ENCODE results near the gene AICDA.

DNA sequence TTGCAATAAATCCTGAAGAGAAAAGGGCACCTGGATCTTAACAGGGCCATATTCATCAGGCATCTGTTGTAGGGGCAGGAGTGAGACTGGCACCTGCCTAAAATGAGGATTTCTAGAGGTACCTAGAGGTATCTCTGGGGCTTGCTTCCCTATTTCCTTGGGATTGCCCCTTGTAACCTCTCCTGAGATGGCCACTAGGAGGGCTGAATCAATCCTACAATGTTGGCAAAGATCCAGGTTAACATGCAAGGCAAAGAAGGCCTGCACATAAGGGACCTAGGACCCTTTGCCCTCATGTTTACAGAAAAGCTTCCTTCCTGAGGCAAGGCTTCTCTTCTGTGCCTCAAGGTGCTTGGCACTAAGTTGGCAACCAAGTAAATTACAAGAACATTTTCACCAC lies 46.1 kb downstream of the AICDA start:
- TF ChIP-seq, protein P1, sequence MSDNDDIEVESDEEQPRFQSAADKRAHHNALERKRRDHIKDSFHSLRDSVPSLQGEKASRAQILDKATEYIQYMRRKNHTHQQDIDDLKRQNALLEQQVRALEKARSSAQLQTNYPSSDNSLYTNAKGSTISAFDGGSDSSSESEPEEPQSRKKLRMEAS (IDR thresholded peaks at IDR 0.05; ENCODE audit: low read depth, low read length) = no peak
- TF ChIP-seq, protein P2, sequence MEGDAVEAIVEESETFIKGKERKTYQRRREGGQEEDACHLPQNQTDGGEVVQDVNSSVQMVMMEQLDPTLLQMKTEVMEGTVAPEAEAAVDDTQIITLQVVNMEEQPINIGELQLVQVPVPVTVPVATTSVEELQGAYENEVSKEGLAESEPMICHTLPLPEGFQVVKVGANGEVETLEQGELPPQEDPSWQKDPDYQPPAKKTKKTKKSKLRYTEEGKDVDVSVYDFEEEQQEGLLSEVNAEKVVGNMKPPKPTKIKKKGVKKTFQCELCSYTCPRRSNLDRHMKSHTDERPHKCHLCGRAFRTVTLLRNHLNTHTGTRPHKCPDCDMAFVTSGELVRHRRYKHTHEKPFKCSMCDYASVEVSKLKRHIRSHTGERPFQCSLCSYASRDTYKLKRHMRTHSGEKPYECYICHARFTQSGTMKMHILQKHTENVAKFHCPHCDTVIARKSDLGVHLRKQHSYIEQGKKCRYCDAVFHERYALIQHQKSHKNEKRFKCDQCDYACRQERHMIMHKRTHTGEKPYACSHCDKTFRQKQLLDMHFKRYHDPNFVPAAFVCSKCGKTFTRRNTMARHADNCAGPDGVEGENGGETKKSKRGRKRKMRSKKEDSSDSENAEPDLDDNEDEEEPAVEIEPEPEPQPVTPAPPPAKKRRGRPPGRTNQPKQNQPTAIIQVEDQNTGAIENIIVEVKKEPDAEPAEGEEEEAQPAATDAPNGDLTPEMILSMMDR (IDR thresholded peaks at IDR 0.05; ENCODE audit: low read depth, low read length) = no peak
- no peak for TF ChIP-seq POLR2A (IDR thresholded peaks at IDR 0.05; ENCODE audit: extremely low read depth, insufficient read length)
- TF ChIP-seq MYC (IDR thresholded peaks at IDR 0.05; ENCODE audit: low read depth, low read length) = no peak
